Measurements from ENCODE around the gene THEMIS2.

DNA sequence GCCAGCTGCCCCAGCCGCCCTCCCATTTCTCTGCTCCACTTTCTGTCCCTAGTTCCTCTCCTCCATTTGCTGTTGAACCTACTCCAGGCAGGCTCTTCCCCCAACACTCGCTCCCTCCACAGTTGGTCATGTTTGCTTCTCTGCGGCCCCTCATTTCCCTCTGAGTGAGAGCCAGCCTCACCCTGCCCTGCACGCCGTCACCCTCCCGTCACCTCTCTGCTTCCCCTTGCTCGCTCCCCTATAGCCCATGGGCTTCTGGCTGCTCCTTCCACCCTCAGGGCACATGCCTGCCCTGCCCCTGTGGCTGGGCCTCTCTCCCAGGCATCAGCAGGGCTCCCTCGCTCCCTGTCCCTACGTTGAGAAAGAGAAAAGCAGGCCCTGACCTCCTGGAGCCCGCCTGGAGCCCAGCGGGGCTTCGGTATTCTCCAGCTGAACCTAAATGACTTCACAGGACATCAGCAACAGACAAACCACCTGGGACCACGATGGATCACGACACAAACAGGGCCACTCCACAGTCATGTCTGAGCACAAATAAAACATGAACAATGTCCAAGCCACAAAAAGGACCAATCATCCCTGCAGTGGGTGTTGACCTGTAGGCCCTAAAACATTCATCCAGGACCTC, 13.3 kb upstream of the THEMIS2 start:
- TF ChIP-seq, protein P1, sequence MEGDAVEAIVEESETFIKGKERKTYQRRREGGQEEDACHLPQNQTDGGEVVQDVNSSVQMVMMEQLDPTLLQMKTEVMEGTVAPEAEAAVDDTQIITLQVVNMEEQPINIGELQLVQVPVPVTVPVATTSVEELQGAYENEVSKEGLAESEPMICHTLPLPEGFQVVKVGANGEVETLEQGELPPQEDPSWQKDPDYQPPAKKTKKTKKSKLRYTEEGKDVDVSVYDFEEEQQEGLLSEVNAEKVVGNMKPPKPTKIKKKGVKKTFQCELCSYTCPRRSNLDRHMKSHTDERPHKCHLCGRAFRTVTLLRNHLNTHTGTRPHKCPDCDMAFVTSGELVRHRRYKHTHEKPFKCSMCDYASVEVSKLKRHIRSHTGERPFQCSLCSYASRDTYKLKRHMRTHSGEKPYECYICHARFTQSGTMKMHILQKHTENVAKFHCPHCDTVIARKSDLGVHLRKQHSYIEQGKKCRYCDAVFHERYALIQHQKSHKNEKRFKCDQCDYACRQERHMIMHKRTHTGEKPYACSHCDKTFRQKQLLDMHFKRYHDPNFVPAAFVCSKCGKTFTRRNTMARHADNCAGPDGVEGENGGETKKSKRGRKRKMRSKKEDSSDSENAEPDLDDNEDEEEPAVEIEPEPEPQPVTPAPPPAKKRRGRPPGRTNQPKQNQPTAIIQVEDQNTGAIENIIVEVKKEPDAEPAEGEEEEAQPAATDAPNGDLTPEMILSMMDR (IDR thresholded peaks at IDR 0.05; ENCODE audit: insufficient read depth, low read length) = no peak
- TF ChIP-seq, protein P2, sequence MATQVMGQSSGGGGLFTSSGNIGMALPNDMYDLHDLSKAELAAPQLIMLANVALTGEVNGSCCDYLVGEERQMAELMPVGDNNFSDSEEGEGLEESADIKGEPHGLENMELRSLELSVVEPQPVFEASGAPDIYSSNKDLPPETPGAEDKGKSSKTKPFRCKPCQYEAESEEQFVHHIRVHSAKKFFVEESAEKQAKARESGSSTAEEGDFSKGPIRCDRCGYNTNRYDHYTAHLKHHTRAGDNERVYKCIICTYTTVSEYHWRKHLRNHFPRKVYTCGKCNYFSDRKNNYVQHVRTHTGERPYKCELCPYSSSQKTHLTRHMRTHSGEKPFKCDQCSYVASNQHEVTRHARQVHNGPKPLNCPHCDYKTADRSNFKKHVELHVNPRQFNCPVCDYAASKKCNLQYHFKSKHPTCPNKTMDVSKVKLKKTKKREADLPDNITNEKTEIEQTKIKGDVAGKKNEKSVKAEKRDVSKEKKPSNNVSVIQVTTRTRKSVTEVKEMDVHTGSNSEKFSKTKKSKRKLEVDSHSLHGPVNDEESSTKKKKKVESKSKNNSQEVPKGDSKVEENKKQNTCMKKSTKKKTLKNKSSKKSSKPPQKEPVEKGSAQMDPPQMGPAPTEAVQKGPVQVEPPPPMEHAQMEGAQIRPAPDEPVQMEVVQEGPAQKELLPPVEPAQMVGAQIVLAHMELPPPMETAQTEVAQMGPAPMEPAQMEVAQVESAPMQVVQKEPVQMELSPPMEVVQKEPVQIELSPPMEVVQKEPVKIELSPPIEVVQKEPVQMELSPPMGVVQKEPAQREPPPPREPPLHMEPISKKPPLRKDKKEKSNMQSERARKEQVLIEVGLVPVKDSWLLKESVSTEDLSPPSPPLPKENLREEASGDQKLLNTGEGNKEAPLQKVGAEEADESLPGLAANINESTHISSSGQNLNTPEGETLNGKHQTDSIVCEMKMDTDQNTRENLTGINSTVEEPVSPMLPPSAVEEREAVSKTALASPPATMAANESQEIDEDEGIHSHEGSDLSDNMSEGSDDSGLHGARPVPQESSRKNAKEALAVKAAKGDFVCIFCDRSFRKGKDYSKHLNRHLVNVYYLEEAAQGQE (IDR thresholded peaks at IDR 0.05; ENCODE audit: insufficient replicate concordance, low read depth) = no peak

All from HL-60 (cell line).